H9 (cell line): ENCODE data around the gene SFMBT2. TPM values are rescaled to one million over a fixed set of nuclear protein-coding genes. Genes with fewer than 3 reads are reported as not detected.

Source experiments
- DNase-seq: peaks from one replicate; pipeline ENCODE4 v3.0.0-alpha.2; 2017
- H2AFZ ChIP-seq: one replicate; pipeline ENCODE4 v1.6.1; 2013; ENCODE audit warnings: mild to moderate bottlenecking, low read length, control low read depth, moderate library complexity
- H2AK5ac ChIP-seq: 2 replicates; pipeline ENCODE4 v1.6.1; 2013; ENCODE audit warnings: low read length, control low read depth, mixed read lengths; ENCODE audit not compliant: insufficient read length
- H2BK120ac ChIP-seq: one replicate; pipeline ENCODE4 v1.6.1; 2013; ENCODE audit warnings: low read depth, mild to moderate bottlenecking, low read length, control low read depth, inconsistent platforms; ENCODE audit not compliant: poor library complexity, severe bottlenecking
- H2BK12ac ChIP-seq: 2 replicates; pipeline ENCODE4 v1.6.1; 2013; ENCODE audit warnings: low read length, control low read depth, mixed read lengths, low read depth; ENCODE audit not compliant: insufficient read length
- H2BK15ac ChIP-seq: 2 replicates; pipeline ENCODE4 v1.6.1; 2013; ENCODE audit warnings: low read depth, low read length, control low read depth
- H2BK20ac ChIP-seq: one replicate; pipeline ENCODE4 v1.6.1; 2013; ENCODE audit warnings: low read depth, mild to moderate bottlenecking, low read length, control low read depth, inconsistent platforms; ENCODE audit not compliant: poor library complexity, severe bottlenecking
- H2BK5ac ChIP-seq: 2 replicates; pipeline ENCODE4 v1.6.1; 2013; ENCODE audit warnings: low read length, control low read depth, mixed read lengths; ENCODE audit not compliant: insufficient read length
- H3K14ac ChIP-seq: 2 replicates; pipeline ENCODE4 v1.6.1; 2013; ENCODE audit warnings: low read length, control low read depth; ENCODE audit not compliant: insufficient read depth
- H3K18ac ChIP-seq: 2 replicates; pipeline ENCODE4 v1.6.1; 2013; ENCODE audit warnings: low read depth, mild to moderate bottlenecking, mixed read lengths, low read length, control low read depth; ENCODE audit not compliant: insufficient read length
- H3K23ac ChIP-seq: 2 replicates; pipeline ENCODE4 v1.6.1; 2013; ENCODE audit warnings: low read length, control low read depth, mixed read lengths, low read depth; ENCODE audit not compliant: insufficient read length
- H3K23me2 ChIP-seq: 2 replicates; pipeline ENCODE4 v1.6.1; 2013; ENCODE audit warnings: low read depth, mild to moderate bottlenecking, mixed read lengths, low read length, control low read depth; ENCODE audit not compliant: insufficient read length, poor library complexity, severe bottlenecking
- H3K27ac ChIP-seq: 2 replicates; pipeline ENCODE4 v1.5.1; 2013; ENCODE audit warnings: low read length, control low read depth, mixed read lengths, low read depth; ENCODE audit not compliant: insufficient read length
- H3K27me3 ChIP-seq: 2 replicates; pipeline ENCODE4 v1.6.1; 2013; ENCODE audit warnings: low read length, control low read depth, inconsistent platforms; ENCODE audit not compliant: insufficient read depth
- H3K4ac ChIP-seq: 2 replicates; pipeline ENCODE4 v1.6.1; 2013; ENCODE audit warnings: low read depth, mild to moderate bottlenecking, control low read depth, inconsistent platforms, low read length, moderate library complexity
- H3K4me1 ChIP-seq: 2 replicates; pipeline ENCODE4 v1.6.1; 2013; ENCODE audit warnings: low read length, control low read depth, inconsistent platforms; ENCODE audit not compliant: insufficient read depth
- H3K4me2 ChIP-seq: 2 replicates; pipeline ENCODE4 v1.6.1; 2013; ENCODE audit warnings: low read length, control low read depth, mixed read lengths; ENCODE audit not compliant: insufficient read length, insufficient read depth
- H3K56ac ChIP-seq: 2 replicates; pipeline ENCODE4 v1.6.1; 2013; ENCODE audit warnings: low read depth, mild to moderate bottlenecking, mixed read lengths, low read length, control low read depth; ENCODE audit not compliant: insufficient read length
- H3K79me1 ChIP-seq: 2 replicates; pipeline ENCODE4 v1.6.1; 2013; ENCODE audit warnings: low read depth, mild to moderate bottlenecking, moderate library complexity, low read length, control low read depth, inconsistent platforms; ENCODE audit not compliant: insufficient read depth, poor library complexity, severe bottlenecking
- H3K79me2 ChIP-seq: 2 replicates; pipeline ENCODE4 v1.6.1; 2013; ENCODE audit warnings: low read length, control low read depth, inconsistent platforms; ENCODE audit not compliant: insufficient read depth
- H3K9ac ChIP-seq: 2 replicates; pipeline ENCODE4 v1.6.1; 2013; ENCODE audit warnings: low read length, control low read depth, mixed read lengths; ENCODE audit not compliant: insufficient read length; ENCODE audit errors: extremely low read depth
- H3K9me3 ChIP-seq: one replicate; pipeline ENCODE4 v1.6.1; 2013; ENCODE audit warnings: low read depth, low read length, inconsistent platforms; ENCODE audit not compliant: control insufficient read depth
- H3T11ph ChIP-seq: one replicate; pipeline ENCODE4 v1.6.1; 2013; ENCODE audit warnings: mild to moderate bottlenecking, low read length, control low read depth, inconsistent platforms
- H4K20me1 ChIP-seq: one replicate; pipeline ENCODE4 v1.6.1; 2013; ENCODE audit not compliant: control insufficient read depth, insufficient read length, insufficient read depth
- H4K5ac ChIP-seq: 2 replicates; pipeline ENCODE4 v1.6.1; 2013; ENCODE audit warnings: low read depth, mild to moderate bottlenecking, mixed read lengths, low read length, control low read depth; ENCODE audit not compliant: insufficient read length
- H4K8ac ChIP-seq: replicated peaks from 2 replicates; pipeline ENCODE4 v1.6.1; 2013; ENCODE audit warnings: low read length, control low read depth, mixed read lengths, low read depth; ENCODE audit not compliant: insufficient read length
- H4K91ac ChIP-seq: 2 replicates; pipeline ENCODE4 v1.6.1; 2013; ENCODE audit warnings: low read depth, mild to moderate bottlenecking, moderate library complexity, mixed read lengths, low read length, control low read depth; ENCODE audit not compliant: insufficient read length
- H3K27ac Mint-ChIP-seq, 3 experiments: 2 replicates in 2 of 3; 3 replicates in 1 of 3; pipeline ENCODE4 v1.8.0; 2020 to 2021; ENCODE audit warnings: mixed read lengths in 3 of 3, mild to moderate bottlenecking in 1 of 3, moderate library complexity in 1 of 3
- H3K27me3 Mint-ChIP-seq: 2 replicates; pipeline ENCODE4 v1.8.0; 2021; ENCODE audit warnings: low read depth, mild to moderate bottlenecking, moderate library complexity, mixed read lengths
- H3K36me3 Mint-ChIP-seq, 3 experiments: 2 replicates in 2 of 3; 3 replicates in 1 of 3; pipeline ENCODE4 v1.8.0; 2020 to 2021; ENCODE audit warnings: low read depth in 3 of 3, mixed read lengths in 3 of 3; ENCODE audit not compliant: insufficient read depth in 1 of 3
- H3K4me1 Mint-ChIP-seq, 2 experiments: 2 replicates each; pipeline ENCODE4 v1.8.0; 2020; ENCODE audit warnings: mixed read lengths in 2 of 2
- H3K4me3 Mint-ChIP-seq, 2 experiments: 2 replicates in 1 of 2; 3 replicates in 1 of 2; pipeline ENCODE4 v1.8.0; 2020 to 2021; ENCODE audit warnings: mild to moderate bottlenecking in 2 of 2, mixed read lengths in 2 of 2, moderate library complexity in 1 of 2
- H3K9me3 Mint-ChIP-seq, 2 experiments: 2 replicates in 1 of 2; 3 replicates in 1 of 2; pipeline ENCODE4 v1.8.0; 2020; ENCODE audit warnings: mild to moderate bottlenecking in 2 of 2, mixed read lengths in 2 of 2, moderate library complexity in 1 of 2
- CTCF ChIP-seq: fragments of 200-600 bp; sonication (generic); conservative IDR thresholded peaks from 3 replicates; pipeline ENCODE4 v1.8.0; 2021; ENCODE audit warnings: antibody characterized with exemption, mild to moderate bottlenecking
- WGBS: extraction: QIAGEN DNeasy Blood & Tissue Kit; methylation state at CpG from one replicate; pipeline ENCODE4 v1.1.7; 2013; ENCODE audit warnings: missing lambda C conversion rate, low lambda C conversion rate, mixed read lengths; ENCODE audit not compliant: insufficient read length; ENCODE audit errors: extremely low coverage; 5-methylcytosine and 5-hydroxymethylcytosine counted together
- total RNA-seq: library from RNA; stranded (reverse); gene quantifications from 2 replicates; pipeline ENCODE4 v1.2.1, GENCODE V29; 2021

Gene SFMBT2
- total RNA-seq, 1 experiment from 2014 or later, result 5.3 TPM

GRCh38 chr10:7263616-7264015 lies 147.2 kb downstream of the SFMBT2 start:
- Histone ChIP-seq H3K9ac (no peak overlapping the region), H2BK120ac (no peak overlapping the region), H4K91ac (no peak overlapping the region), H3K9me3 (no peaks in the 10 kb centered on the region), H3T11ph (no peak overlapping the region), H3K56ac (no peak overlapping the region), H3K23ac (no peak overlapping the region), H2BK20ac (no peak overlapping the region), H3K27ac (no peak overlapping the region), H2AK5ac (no peak overlapping the region), H3K4me1 (no peaks in the 10 kb centered on the region), H4K5ac (no peak overlapping the region), H4K20me1 (no peaks in the 10 kb centered on the region), H2AFZ (no peak overlapping the region), H3K4me2 (no peak overlapping the region), H2BK15ac (no peak overlapping the region), H3K18ac (no peak overlapping the region), H3K79me1 (no peaks in the 10 kb centered on the region), H2BK12ac (no peak overlapping the region), H3K27me3 (no peaks in the 10 kb centered on the region), H3K4ac (no peak overlapping the region), H3K23me2 (no peaks in the 10 kb centered on the region), H3K14ac (no peak overlapping the region), H4K8ac (no peak overlapping the region), H3K79me2 (no peaks in the 10 kb centered on the region), H2BK5ac (no peak overlapping the region)
- DNase-seq, result no peak
- no CpG with 5 or more reads among the region's 5 CpGs for WGBS
- no peak overlapping the region for H3K4me3 Mint-ChIP-seq
- TF ChIP-seq CTCF, result no peak
- no peaks in the 10 kb centered on the region for H3K36me3 Mint-ChIP-seq
- peak overlapping the region in 1 of 3 experiments; percentile 77; a peak in 1 of 7 replicates for H3K27ac Mint-ChIP-seq
- no peaks in the 10 kb centered on the region for H3K9me3 Mint-ChIP-seq
- H3K4me1 Mint-ChIP-seq, result peaks cover 0 to 2% of the 10 kb centered on the region in 2 experiments; a peak in 3 of 4 replicates
- no peaks in the 10 kb centered on the region for H3K27me3 Mint-ChIP-seq
